HL-60/S4 (cell line): ENCODE measurements around the gene PTPN21.

ENCODE experiments used
- in situ Hi-C: fragments of 300-500 bp; cut with MboI; formaldehyde crosslinking; loops from 2 replicates; pipeline ENCODE4 v1.14.3; 2022; ENCODE audit warnings: low sequenced_read_pairs

PTPN21 gene

DNA sequence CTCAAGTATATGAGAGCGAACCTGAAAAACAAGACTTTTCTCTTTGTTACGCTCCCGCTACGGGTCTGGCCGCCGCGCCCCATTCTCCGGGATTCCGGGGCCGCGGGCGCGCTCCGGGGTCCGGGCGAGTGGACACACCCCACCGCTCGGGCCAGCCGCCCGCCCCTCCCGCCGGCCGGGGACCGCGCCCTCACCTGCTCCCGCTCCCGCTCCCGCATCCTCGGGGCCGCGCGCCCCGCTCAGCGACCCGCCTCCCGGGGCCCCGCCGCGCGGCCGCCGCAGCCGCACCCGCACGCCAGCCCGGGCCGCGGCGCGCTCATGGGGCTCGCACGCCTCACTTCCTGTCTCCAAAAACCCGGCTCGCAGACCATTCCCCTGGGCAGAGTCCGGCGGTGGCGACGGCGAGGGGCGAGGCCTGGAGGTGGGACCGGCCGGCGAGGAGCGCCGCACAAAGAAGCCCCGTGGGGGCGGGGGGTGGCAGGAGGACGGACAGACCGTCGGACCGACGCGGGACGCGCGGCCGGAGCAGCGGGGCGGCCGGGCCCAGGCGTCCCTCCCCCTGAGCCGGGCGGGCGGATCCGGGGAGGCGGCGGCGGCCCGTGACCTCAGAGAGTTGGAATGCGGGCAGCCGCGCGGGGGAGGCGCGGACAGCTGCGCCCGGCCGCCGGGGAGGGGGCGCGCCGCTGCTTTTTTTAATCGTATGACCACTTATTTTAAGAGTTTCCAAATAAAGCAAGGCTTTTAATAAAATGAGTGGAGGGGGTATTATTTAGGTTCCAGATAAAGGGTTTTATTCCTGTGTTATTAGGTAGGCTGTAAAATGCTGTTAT is at the start of gene PTPN21:
PTPN21 (minus strand) TSS at position 551 of the 830 bp plus-strand sequence. CDS start 4,590 bp downstream, outside the sequence.
- in situ Hi-C loops, result no loop called here

DNA sequence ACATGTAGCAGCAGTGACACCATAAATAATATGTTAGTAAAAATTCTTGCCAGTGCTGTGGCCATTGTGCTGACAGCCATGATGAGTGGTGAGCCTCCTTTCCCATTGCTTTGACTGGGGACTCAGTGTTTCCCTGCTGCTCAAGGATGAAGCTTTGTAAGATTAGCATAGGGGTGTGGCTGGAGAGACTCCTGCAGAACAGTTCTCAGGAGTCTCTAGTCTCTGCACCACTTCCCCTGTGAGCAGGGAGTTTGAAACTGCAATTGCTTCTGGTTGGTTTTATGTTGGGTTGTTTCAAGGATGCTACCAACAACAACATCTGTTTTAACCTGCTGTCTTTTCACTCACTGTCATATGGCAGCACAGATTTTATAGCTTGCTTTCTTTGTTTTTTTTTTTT is 49.4 kb upstream of the PTPN21 start:
- in situ Hi-C loops, result no loop called here

- in situ Hi-C loops, result no loop called here
These were observed 45.1 kb upstream of the PTPN21 start for GRCh38 chr14:88599761-88600439.

DNA sequence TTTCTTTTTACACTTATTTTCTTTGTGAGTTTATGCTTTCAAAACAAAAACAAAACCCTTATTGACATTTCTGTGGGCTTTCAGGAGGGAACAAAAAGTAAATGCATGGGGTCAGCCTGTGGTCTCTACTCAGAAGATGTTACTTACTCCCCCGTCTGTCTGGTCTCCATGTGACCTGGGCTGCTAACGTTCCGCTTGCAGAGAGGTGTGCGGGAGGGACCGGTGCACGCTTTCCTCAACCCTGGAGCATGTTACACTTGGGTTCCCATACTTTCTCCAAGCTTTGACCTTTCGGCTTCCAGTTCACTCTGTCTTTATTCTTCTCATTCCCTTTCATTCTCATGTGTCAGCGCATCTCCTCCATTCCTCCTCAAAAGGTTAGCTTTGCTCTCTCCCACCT is 44.5 kb upstream of the PTPN21 start:
- in situ Hi-C loops, result no loop called here

DNA sequence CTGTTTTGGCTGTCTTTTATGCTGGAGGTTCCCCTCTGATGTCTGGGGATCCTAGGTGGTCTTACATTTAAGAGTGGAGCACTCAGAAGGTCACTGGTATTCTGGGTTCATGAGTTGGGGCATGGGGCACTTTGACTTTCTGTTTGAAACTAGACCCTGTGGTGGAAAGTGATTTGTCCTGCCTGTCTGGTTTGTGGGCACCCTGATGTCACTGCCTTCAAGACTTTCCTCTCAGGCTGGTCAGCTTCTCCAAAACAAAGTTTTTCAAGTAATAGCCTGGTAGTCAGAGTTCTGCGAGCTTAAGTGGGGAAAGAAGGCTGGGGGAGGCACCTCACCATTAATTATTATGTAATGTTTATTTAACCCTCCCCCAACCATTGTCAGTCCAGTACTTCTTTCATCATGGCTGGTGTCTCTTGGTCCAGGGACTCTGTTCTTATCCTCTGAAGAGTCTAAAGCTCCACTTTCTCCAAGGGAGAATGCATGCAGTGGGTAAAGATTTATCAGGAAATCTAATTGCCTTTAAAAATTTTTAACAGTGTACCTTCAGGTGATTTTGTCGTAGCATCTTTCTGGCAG is 43.4 kb upstream of the PTPN21 start:
- in situ Hi-C loops, result no loop called here

DNA sequence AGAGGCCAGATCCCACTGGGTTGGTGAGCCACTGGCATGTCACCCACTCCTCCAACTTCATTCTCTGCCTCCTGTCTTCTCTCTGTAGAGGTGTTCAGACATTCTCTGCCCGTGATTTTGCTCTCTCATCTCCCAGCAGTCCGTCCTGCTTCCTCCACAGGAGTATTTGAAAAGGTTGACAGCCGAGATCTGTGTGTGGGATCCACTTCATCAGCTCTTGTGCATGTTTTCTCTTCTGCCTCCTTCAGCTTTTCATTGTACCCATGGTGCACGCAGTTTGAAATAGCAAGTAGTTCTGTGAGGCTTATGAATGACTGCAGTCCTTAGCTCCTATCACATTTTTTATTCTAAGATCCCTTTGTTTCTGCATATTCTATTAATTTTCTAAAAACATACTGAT is 42.8 kb upstream of the PTPN21 start:
- in situ Hi-C loops, result no loop called here

GRCh38 chr14:88597038-88597437 is 42.2 kb upstream of the PTPN21 start:
- in situ Hi-C loops, result no loop called here

DNA sequence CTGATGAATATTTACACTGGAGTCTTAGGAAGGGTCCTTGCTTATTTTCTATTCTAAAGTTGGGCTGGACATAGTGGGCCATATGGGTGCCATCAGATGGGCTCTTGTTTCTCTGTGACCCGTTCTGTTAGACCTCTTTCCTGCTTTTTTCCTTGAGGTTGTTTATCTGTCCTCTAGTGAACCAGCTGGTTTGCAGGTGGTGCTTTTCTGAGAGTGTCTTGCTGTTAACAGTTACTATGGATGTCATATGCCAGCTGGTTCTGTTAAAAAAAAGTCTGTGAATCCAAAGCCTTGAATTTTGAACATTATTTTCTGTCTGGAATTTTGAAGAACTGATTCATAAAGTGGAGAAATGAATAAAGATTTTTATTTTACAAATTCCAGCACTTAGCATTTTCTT is 37.2 kb upstream of the PTPN21 start:
- in situ Hi-C loops, result no loop called here

GRCh38 chr14:88590173-88590572 is 35.4 kb upstream of the PTPN21 start:
- in situ Hi-C loops, result no loop called here

GRCh38 chr14:88588081-88588480 is 33.3 kb upstream of the PTPN21 start:
- in situ Hi-C loops, result no loop called here

GRCh38 chr14:88584451-88584850 is 29.6 kb upstream of the PTPN21 start:
- in situ Hi-C loops, result no loop called here

DNA sequence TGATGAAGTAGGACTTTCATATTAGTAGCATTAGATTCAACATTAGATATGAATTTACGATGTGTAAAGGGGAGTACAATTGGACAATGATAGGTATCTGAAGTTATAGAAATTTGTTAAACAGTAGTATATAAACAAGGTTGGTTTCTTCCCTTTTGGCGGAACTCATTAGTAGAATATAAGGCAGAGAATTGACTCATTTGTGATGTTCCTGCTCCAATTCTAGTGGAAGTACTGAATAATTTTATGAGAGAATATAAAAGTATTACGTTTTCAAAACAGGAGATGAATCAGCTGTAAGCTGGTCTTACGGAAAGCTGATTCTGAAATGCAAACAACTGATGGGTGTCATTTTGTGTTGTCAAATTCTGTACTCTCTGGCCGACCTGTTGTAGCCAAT is 21.4 kb upstream of the PTPN21 start:
- in situ Hi-C loops, result no loop called here

- in situ Hi-C loops, result no loop called here
These were observed 17.3 kb upstream of the PTPN21 start for GRCh38 chr14:88572117-88572516.

DNA sequence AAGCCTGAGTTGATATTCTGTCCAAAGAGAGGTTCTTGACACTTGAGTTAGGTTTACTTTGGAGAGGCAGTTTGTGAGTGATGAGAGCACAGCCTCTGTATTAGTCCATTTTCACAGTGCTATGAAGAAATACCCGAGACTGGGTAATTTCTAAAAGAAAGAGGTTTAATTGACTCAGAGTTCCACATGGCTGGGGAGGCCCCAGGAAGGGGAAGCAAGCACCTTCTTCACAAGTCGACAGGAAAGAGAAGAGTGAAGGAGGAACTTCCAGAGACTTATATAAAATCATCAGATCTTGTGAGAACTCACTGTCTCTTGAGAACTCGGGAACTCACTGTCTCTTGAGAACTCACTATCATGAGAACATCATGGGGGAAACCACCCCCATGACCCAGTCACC is 13.4 kb upstream of the PTPN21 start:
- in situ Hi-C loops, result no loop called here

DNA sequence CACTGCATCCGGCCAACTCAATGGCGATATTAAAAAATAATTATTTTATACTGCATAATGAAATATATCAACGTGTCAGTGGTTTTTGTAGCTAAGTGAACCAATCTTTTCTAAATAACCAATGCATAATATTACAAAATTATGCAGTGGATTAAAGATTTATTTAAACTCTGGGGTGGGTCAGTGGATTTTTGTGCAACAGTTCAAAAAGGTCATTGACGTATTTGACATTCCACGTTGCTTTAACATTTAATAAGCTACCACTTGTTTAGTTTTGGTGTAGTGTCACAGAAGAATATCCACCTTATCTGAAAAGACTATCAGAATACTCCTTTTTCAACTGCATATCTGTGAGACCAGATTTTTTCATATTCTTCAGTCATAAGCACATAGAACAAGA is 10.6 kb upstream of the PTPN21 start:
- in situ Hi-C loops, result no loop called here

DNA sequence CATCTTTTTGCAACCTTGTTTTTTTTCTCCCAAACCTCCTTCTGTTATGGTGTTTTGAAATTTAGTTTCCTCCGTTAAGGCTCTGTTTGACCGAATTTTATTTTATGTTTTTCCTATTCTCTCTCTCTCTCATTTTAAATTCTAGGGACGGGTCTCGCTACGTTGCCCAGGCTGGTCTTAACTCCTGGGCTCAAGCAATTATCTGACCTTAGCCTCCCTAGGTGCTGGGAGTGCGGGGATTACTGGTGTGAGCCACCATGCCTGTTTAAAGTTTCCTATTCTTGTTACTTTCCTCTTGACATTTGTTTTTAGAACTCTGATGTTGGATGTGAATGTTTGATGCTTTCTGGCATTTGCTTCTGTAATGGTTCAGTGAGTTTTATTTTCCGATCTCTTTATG is 9.0 kb upstream of the PTPN21 start:
- in situ Hi-C loops, result no loop called here

GRCh38 chr14:88562831-88563686 is 8.3 kb upstream of the PTPN21 start, which contains the start of gene ZC3H14:
TSS of gene ZC3H14 (plus strand) at chr14:88563037. CDS start at chr14:88563134, 97 bp downstream.
- in situ Hi-C loops, result no loop called here

DNA sequence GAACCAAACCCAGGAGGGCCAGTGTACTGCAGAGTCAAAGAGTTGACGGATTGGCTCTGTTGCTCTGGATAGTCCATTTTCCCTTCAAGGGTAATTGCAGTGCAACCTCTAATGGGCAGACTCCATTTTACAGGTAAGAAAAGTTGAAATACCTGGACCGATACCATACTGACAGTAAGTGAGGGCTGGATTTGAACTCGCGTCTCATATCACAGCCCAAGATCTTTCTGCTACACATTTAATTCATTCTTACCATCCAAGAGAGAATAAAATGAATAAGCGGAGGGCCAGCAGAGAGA is 7.7 kb upstream of the PTPN21 start:
- in situ Hi-C loops, result no loop called here

DNA sequence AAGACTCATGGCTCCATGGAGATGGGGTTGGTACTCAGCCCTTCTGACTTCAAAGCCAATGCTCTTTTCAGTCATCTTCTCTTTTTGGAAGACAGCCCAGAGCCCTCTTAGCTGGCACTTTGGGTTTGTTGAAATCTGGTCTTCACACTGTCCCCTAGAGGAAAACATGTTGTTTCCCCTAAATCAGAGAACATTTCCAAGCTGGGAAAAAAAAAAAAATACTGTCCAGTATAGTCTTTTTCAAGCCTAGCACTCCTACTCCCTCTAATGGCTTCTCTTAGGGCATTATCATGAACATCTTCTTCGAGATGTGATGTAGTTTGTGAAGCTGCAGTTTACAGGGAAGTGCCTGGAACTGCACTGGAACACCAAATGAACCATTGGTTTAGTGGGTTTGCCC is 5.0 kb upstream of the PTPN21 start:
- in situ Hi-C loops, result no loop called here

GRCh38 chr14:88556581-88556980 is 1.8 kb upstream of the PTPN21 start:
- in situ Hi-C loops, result no loop called here

DNA sequence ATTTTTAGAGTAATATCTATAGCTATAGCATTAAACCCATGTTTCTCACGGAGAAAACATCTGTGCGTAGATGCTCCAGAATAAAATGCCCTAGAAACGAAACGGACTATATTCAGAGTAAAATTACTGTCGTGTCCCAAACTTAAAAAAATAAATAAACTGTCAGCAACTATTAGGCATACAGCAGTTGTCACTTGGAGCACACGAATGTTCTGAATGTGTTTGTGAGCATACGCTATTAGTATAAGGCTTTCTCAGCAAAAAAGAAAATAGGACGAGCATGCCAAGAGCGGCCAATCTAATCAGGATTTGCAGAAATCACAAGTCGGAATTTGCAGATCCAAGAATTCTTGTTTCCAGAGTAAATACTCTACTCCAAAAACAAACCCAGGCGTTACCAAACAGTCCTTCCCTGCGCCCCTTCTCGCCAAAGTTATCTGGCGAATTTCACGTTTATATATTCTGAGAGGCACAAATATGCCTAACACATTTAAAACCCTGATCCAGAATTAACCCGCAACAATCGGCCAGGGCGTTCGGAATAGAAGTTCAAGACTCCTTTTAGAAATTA is 836 bp downstream of the PTPN21 start:
- in situ Hi-C loops, result no loop called here
